DMS 273 (cell line): ENCODE results near the gene ZNF516.
"Not testable (repeated sequence)": the region's sequence is repeated elsewhere in the genome, so short reads cannot be mapped to it uniquely, and the experiment has no call there.

ENCODE experiments used
- DNase-seq: peaks from one replicate; lab custom pipeline; 2025; ENCODE audit not compliant: unreplicated experiment; lab: John Stamatoyannopoulos, UW

Gene ZNF516

GRCh38 chr18:76495006-76495370, at the start of gene ZNF516:
ZNF516 (minus strand) TSS chr18:76495242; CDS start chr18:76443054, 52,188 bp downstream.
- peak; percentile 71 for DNase-seq

- DNase-seq = no peak
Observed at GRCh38 chr18:76538846-76539245, 43.8 kb upstream of the ZNF516 start.

GRCh38 chr18:76537621-76538020, 42.6 kb upstream of the ZNF516 start:
- no peak for DNase-seq

- not testable (repeated sequence) for DNase-seq
Observed at GRCh38 chr18:76536593-76536992, 41.6 kb upstream of the ZNF516 start.

GRCh38 chr18:76532875-76533274, 37.8 kb upstream of the ZNF516 start:
- DNase-seq = no peak

- DNase-seq = no peak
Observed at GRCh38 chr18:76530846-76531245, 35.8 kb upstream of the ZNF516 start.

GRCh38 chr18:76530391-76530790, 35.3 kb upstream of the ZNF516 start:
- no peak for DNase-seq

GRCh38 chr18:76529433-76529811, 34.4 kb upstream of the ZNF516 start:
- DNase-seq = no peak

GRCh38 chr18:76528477-76529432, 33.7 kb upstream of the ZNF516 start:
- peak; percentile 56 for DNase-seq

GRCh38 chr18:76525911-76526310, 30.9 kb upstream of the ZNF516 start:
- DNase-seq = no peak

GRCh38 chr18:76524900-76525698, 30.1 kb upstream of the ZNF516 start:
- peak; percentile 56 for DNase-seq

- DNase-seq = no peak
Observed at GRCh38 chr18:76524477-76524876, 29.4 kb upstream of the ZNF516 start.

GRCh38 chr18:76522551-76522950, 27.5 kb upstream of the ZNF516 start:
- DNase-seq = no peak

GRCh38 chr18:76522122-76522503, 27.1 kb upstream of the ZNF516 start:
- DNase-seq = no peak

GRCh38 chr18:76521417-76522121, 26.5 kb upstream of the ZNF516 start:
- no peak for DNase-seq

- DNase-seq = no peak
Observed at GRCh38 chr18:76518860-76519538, 24.0 kb upstream of the ZNF516 start.

- no peak for DNase-seq
Observed at GRCh38 chr18:76518123-76518859, 23.2 kb upstream of the ZNF516 start.

- DNase-seq = no peak
Observed at GRCh38 chr18:76515576-76515975, 20.5 kb upstream of the ZNF516 start.

GRCh38 chr18:76514573-76514972, 19.5 kb upstream of the ZNF516 start:
- no peak for DNase-seq

- no peak for DNase-seq
Observed at GRCh38 chr18:76507830-76508385, 12.9 kb upstream of the ZNF516 start.
